Measurements from ENCODE around the gene PNLDC1.

Gene PNLDC1, protein sequence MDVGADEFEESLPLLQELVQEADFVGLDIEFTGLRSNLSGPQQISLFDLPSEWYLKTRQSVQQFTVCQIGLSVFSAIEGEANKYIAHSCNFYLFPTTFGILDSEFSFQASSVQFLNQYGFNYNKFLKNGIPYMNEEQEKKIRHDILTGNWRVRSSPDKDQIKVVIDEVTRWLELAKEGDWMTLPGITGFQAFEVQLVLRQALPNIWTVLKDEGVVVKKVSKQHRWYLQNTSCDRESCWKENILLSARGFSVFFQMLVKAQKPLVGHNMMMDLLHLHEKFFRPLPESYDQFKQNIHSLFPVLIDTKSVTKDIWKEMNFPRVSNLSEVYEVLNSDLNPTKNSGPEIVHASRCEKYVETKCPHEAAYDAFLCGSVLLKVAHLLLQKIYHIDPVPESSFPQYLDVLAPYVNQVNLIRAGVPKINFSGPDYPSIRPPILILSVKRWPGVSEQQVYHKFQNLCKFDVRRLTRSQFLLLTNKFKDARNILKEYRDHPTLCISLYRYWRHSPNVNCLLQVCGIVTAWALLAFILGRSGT

GRCh38 chr6:159800141-159800865, at the start of gene PNLDC1:
TSS of gene PNLDC1 (plus strand) at chr6:159800276. CDS start at chr6:159800308, 32 bp downstream.
- no peak for DNase-seq

DNA sequence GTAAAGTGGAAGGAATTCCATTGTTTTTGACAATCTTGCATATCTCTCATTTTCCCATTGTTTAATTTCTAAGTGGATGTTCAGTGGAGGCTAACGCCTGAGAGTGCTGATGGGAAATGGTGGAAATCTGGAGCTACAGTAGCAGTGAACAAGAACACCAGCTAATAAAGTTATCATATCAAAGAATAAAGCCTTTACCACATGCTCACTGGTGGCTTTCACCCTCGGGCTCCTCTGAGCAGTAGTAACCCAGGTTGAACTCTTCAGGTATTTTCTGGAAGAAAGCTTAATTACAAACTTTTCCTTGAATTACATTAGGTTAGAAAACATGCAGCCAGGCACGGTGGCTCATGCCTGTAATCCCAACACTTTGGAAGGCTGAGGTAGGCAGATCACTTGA, 48.6 kb upstream of the PNLDC1 start:
- DNase-seq: no peak

- DNase-seq: no peak
Measured at GRCh38 chr6:159753081-159753872, 46.8 kb upstream of the PNLDC1 start.

GRCh38 chr6:159754401-159754800, 45.7 kb upstream of the PNLDC1 start:
- DNase-seq: no peak

- DNase-seq: no peak
Measured at GRCh38 chr6:159754959-159755914, 44.8 kb upstream of the PNLDC1 start.

DNA sequence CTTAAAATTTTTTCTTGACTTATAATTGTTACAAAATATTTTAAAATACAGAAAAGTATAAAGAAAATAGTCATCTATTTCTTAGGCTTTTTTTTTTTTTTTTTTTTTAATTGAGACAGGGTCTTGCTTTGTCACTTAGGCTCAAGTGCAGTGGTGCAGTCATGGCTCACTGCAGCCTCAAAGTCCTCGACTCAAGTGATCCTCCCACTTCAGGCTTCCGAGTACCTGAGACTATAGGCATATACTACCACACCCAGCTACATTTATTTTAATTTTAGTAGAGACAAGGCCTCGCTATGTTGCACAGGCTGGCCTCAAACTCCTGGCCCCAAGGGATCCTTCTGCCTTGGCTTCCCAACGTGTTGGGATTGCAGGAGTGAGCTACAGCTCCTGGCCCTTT, 43.6 kb upstream of the PNLDC1 start:
- no peak for DNase-seq

DNA sequence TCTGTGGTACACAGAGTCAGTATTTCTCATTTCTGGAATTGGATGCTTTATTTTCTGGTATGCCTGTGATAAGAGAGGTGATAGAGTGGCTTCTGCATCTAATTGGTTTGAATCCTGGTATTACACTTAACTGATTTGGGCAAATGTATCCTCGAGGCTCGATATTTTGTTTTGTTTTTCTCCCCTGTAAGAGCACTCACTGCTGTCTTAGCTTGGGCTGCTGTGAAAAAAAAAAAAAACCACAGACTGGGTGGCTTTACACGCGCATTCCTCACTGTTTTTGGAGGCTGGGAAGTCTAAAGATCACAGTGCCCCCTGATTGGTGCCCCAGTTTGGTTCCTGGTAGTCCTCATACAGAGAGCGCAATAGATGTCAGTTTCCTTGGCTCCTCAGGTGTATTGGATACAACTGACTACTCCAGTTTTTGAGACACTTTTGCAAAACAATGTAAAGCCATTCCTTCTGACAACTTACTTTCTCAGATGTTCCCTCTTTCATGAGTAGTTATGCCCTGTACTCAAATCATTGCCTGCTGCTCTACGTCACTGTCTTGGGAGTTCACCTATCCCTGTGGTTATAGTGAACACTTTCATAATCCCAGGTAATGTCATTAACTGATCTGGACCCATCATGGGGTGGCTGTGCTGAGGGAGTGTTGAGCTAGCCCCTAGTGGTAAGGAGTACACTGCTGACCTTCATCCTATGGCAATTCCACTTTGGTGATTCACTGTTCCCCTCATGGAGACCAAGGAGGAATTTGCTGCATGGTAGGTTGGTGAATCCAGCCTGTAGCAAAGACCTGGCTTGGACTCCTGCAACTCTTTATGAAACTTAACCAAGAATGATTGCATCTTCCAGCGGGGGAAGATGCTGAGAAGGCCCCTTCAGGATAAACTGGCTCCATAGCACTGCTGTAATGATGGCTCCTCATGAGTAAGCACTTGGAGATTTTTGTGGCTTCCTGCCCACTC, 41.8 kb upstream of the PNLDC1 start:
- DNase-seq: no peak

DNA sequence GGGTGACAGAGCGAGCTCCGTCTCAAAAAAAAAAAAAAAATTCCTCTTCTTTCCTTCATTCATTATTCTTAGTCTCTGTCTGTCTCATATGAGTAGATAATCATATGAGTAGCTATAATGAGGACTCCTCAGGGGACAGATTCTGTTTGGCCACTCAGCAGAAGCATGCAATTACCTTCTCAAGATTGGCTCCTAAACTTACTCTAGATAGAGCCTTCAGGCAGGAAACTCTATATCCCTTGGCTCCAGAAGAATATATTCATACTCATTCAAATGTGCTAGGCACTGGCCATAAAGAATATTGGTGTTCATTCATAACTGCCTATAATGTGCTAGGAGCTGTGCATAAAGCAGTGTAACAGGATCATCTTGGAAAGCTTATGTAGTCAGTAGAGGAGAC, 40.4 kb upstream of the PNLDC1 start:
- DNase-seq: peak; percentile 70

- DNase-seq: no peak
Measured at GRCh38 chr6:159760602-159761057, 39.4 kb upstream of the PNLDC1 start.

- DNase-seq: peak; percentile 79
Measured at GRCh38 chr6:159761129-159761872, 38.8 kb upstream of the PNLDC1 start.

GRCh38 chr6:159761873-159762680, 38.0 kb upstream of the PNLDC1 start, which contains the start of gene ACAT2:
TSS of gene ACAT2 (plus strand) at chr6:159762045. CDS start at chr6:159762088, 43 bp downstream.
- DNase-seq: peak; percentile 98

DNA sequence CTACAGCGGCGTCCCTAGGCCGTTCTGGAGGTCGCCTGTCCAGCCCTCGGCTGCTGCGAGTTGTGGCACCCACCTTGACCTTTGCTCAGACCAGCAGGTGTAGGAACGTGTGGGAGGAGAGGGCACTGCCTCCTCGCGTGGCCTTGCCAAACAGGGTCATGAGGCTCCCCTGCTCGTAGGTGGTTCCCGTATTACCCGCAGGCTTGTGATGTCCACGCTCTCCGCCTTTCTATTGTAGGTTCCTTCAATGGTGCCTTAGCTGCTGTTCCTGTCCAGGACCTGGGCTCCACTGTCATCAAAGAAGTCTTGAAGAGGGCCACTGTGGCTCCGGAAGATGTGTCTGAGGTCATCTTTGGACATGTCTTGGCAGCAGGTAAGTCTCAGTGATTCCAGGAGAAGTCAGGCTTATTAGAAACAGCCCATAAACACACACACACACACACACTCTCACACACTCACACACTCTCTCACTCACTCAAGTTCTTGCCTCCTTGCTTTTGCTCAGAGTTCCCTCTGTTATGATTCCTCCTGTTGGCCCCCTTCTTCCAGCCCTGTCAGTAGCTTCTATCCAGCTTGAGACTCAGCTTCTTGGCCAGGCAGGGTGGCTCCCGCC, 37.3 kb upstream of the PNLDC1 start:
- peak; percentile 63 for DNase-seq

GRCh38 chr6:159766906-159767305, 33.2 kb upstream of the PNLDC1 start:
- no peak for DNase-seq

GRCh38 chr6:159769470-159769869, 30.6 kb upstream of the PNLDC1 start:
- DNase-seq: no peak

DNA sequence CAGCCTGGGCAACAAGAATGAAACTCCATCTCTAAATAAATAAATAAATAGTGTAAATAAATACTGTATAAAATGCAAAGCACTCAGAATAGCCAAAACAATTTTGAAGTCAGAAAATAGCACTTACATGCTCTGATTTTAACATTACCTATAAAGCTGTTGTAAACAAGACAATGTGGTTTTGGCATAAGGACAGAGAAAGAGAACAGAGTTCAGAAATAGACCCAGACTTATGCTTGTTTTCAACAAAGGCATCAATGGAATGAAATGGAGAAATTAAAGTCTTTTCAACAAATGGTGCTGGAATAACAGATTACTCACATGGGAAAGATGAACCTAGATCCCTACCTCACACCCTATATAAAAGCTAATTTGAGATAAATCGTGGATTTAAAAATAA, 27.9 kb upstream of the PNLDC1 start:
- no peak for DNase-seq

DNA sequence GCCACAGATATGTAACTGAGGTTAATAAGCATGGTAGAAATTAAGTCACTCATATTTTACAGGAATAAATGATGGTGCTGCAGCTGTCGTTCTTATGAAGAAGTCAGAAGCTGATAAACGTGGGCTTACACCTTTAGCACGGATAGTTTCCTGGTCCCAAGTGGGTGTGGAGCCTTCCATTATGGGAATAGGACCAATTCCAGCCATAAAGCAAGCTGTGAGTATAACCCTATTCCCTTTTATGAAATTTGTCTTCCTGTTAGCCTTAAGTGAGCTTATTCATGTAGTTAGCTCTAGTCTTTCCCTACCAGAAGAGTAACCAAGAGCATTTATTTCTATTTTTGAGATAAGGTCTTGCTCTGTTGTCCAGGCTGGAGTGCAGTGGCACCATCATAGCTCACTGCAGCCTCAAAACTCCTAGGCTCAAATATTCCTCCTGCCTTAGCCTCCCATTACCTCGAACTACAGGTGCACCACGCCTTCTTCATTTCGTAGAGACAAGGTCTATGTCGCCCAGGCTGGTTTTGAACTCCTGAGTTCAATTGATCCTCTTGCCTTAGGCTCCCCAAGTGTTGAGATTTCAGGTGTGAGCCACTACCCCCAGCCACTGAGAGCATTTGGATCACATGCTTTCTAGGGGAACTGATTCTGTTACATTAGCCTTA, 22.7 kb upstream of the PNLDC1 start:
- no peak for DNase-seq

GRCh38 chr6:159778131-159778530, 21.9 kb upstream of the PNLDC1 start:
- DNase-seq: no peak

Data from OCI-M1 (cell line).